PC-9 (cell line): ENCODE data around the gene ANAPC16. TPM values are rescaled to one million over a fixed set of nuclear protein-coding genes. Genes with fewer than 3 reads are reported as not detected.

Experiments used
- BruUV-seq: library from RNA; stranded (reverse); fragments of 400-500 nt; replicated peaks from 2 replicates; lab custom pipeline; 2021; lab: Mats Ljungman, UMichigan
- CTCF ChIA-PET: fragments of 300-600 bp; sonication (Branson Sonifier 250); formaldehyde crosslinking; loops from one replicate; lab custom pipeline; 2022; ENCODE audit warnings: antibody characterized with exemption; lab: Charles Lee
- POLR2A ChIA-PET: fragments of 300-600 bp; sonication (Branson Sonifier 250); formaldehyde crosslinking; loops from one replicate; lab custom pipeline; 2022; ENCODE audit warnings: antibody characterized with exemption; ENCODE audit not compliant: unreplicated experiment; lab: Charles Lee
- DNase-seq, 2 experiments: peaks; one replicate each; pipeline versions ENCODE4 v3.0.0 to v3.0.0-alpha.2; 2015 to 2022; ENCODE audit warnings: mixed read lengths in 1 of 2
- H2AFZ ChIP-seq: fragments of 200-600 bp; sonication (generic); 2 replicates; pipeline ENCODE4 v1.8.1; 2017; ENCODE audit warnings: antibody characterized with exemption
- H3F3A ChIP-seq: fragments of 200-600 bp; sonication (generic); 2 replicates; pipeline ENCODE4 v1.8.1; 2017; ENCODE audit warnings: antibody characterized with exemption, mild to moderate bottlenecking, low read depth; ENCODE audit not compliant: insufficient read depth
- H3K27ac ChIP-seq: fragments of 200-600 bp; sonication (generic); 2 replicates; pipeline ENCODE4 v1.6.1; 2016; ENCODE audit warnings: mixed run types
- H3K27me3 ChIP-seq: fragments of 200-600 bp; sonication (generic); 2 replicates; pipeline ENCODE4 v1.6.1; 2016; ENCODE audit warnings: low read depth, mixed run types; ENCODE audit not compliant: insufficient read depth
- H3K36me3 ChIP-seq: fragments of 200-600 bp; sonication (generic); 2 replicates; pipeline ENCODE4 v1.6.1; 2016; ENCODE audit warnings: low read depth, mixed run types
- H3K4me1 ChIP-seq: fragments of 200-600 bp; sonication (generic); replicated peaks from 2 replicates; pipeline ENCODE4 v1.6.1; 2016; ENCODE audit warnings: mixed run types; ENCODE audit not compliant: insufficient read depth
- H3K4me2 ChIP-seq: fragments of 200-600 bp; sonication (generic); 2 replicates; pipeline ENCODE4 v1.6.1; 2017; ENCODE audit warnings: mixed run types
- H3K4me3 ChIP-seq: fragments of 200-600 bp; sonication (generic); 2 replicates; pipeline ENCODE4 v1.6.1; 2016; ENCODE audit warnings: mixed run types
- H3K79me2 ChIP-seq: fragments of 200-600 bp; sonication (generic); 2 replicates; pipeline ENCODE4 v1.6.1; 2017; ENCODE audit warnings: low read depth, mixed run types
- H3K9me2 ChIP-seq: fragments of 200-600 bp; sonication (generic); 2 replicates; pipeline ENCODE4 v1.8.1; 2017; ENCODE audit warnings: mild to moderate bottlenecking; ENCODE audit not compliant: insufficient read depth
- H3K9me3 ChIP-seq: fragments of 200-600 bp; sonication (generic); 2 replicates; pipeline ENCODE4 v1.8.1; 2016; ENCODE audit warnings: low read depth; ENCODE audit not compliant: insufficient read depth
- H4K20me1 ChIP-seq: fragments of 200-600 bp; sonication (generic); 2 replicates; pipeline ENCODE4 v1.8.1; 2017; ENCODE audit not compliant: insufficient read depth
- EZH2 ChIP-seq: fragments of 200-600 bp; sonication (generic); IDR thresholded peaks from 2 replicates; pipeline ENCODE4 v1.8.0; 2017; ENCODE audit warnings: antibody characterized with exemption, low read depth
- intact Hi-C: fragments of 100-400 bp; cut with micrococcal nuclease; formaldehyde crosslinking; loops from one replicate; pipeline ENCODE4 v1.10.0; 2022; ENCODE audit not compliant: unreplicated experiment
- total RNA-seq: library from RNA; stranded (reverse); gene quantifications from 2 replicates; pipeline ENCODE4 v1.2.3, GENCODE V29; 2021
- TF ChIP-seq, protein P1 (sequence below): fragments of 200-600 bp; sonication (generic); conservative IDR thresholded peaks from 2 replicates; pipeline ENCODE4 v1.6.1; 2017; ENCODE audit warnings: mixed run types, antibody characterized with exemption, mild to moderate bottlenecking, moderate library complexity

ANAPC16 gene
- total RNA-seq, 1 experiment from 2014 or later: 171 TPM

DNA sequence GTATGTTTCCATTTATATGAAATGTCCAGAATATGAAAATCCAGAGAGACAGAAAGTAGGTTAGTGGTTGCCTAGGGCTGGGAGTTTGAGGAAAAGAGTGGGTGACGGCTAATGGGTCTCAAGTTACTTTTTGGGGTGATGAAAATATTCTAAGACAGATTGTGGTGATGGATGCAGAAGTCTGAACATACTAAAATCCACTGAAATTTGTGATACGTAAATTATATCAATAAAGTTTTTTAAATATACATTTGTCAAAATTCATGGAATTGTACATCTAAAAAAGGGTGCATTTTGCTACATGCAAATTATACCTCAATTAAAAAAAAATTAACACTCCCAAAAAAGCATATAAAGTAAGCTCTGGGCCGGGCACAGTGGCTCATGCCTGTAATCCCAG, 67.3 kb downstream of the ANAPC16 start:
- no peaks in the 10 kb centered on the region for H3K36me3 ChIP-seq
- no peak for DNase-seq
- ChIA-PET CTCF (no interaction called here), POLR2A (no interaction called here)
- 0 out of 2 replicates have a peak, but pooled peaks cover 9% of the 10 kb centered on the region for H3K4me1 ChIP-seq
- BruUV-seq: no TSS peak
- H3K27me3 ChIP-seq: no peaks in the 10 kb centered on the region
- no peaks in the 10 kb centered on the region for H4K20me1 ChIP-seq
- no peak for TF ChIP-seq EZH2
- TF ChIP-seq, protein P1, sequence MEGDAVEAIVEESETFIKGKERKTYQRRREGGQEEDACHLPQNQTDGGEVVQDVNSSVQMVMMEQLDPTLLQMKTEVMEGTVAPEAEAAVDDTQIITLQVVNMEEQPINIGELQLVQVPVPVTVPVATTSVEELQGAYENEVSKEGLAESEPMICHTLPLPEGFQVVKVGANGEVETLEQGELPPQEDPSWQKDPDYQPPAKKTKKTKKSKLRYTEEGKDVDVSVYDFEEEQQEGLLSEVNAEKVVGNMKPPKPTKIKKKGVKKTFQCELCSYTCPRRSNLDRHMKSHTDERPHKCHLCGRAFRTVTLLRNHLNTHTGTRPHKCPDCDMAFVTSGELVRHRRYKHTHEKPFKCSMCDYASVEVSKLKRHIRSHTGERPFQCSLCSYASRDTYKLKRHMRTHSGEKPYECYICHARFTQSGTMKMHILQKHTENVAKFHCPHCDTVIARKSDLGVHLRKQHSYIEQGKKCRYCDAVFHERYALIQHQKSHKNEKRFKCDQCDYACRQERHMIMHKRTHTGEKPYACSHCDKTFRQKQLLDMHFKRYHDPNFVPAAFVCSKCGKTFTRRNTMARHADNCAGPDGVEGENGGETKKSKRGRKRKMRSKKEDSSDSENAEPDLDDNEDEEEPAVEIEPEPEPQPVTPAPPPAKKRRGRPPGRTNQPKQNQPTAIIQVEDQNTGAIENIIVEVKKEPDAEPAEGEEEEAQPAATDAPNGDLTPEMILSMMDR: no peak
- H3K4me2 ChIP-seq: no peak overlapping the region
- no peaks in the 10 kb centered on the region for H3K9me3 ChIP-seq
- no peaks in the 10 kb centered on the region for H3K9me2 ChIP-seq
- intact Hi-C loops: no loop called here
- H3F3A ChIP-seq: peaks cover 30% of the 10 kb centered on the region
- no peak overlapping the region for H3K27ac ChIP-seq
- no peaks in the 10 kb centered on the region for H3K79me2 ChIP-seq
- H2AFZ ChIP-seq: no peak overlapping the region
- no peak overlapping the region for H3K4me3 ChIP-seq

Other genes with a start within 250 kb of the ANAPC16 start
- 4.2 and 5.3 TPM in 2 replicates for gene SPOCK2, start 127.5 kb upstream of the ANAPC16 start, total RNA-seq
- gene ASCC1, start 264 bp downstream of the ANAPC16 start, total RNA-seq: 108 and 129 TPM in 2 replicates
- 178 and 212 TPM in 2 replicates for gene DDIT4, start 57.9 kb downstream of the ANAPC16 start, total RNA-seq
- gene DNAJB12, start 138.9 kb downstream of the ANAPC16 start, total RNA-seq: 37.0 and 46.9 TPM in 2 replicates